Liver (tissue), 9 donors: ENCODE data around the gene CDX1. TPM values are rescaled to one million over a fixed set of nuclear protein-coding genes. Genes with fewer than 3 reads are reported as not detected.

Source experiments
- DNase-seq: peaks from one replicate; pipeline ENCODE4 v3.0.0-alpha.2; 2017; ENCODE audit warnings: low spot score
- H3K27ac ChIP-seq, 2 donors: one replicate each; pipeline ENCODE4 v1.7.0; 2013; ENCODE audit warnings: inconsistent platforms in 2 of 2, low read length in 2 of 2, control low read depth in 1 of 2, low read depth in 1 of 2, mild to moderate bottlenecking in 1 of 2
- H3K27me3 ChIP-seq, 4 donors: one replicate each; pipeline versions ENCODE4 v1.6.1 to v1.7.0; 2013; ENCODE audit warnings: low read length in 3 of 4, inconsistent platforms in 1 of 4, mild to moderate bottlenecking in 1 of 4, moderate library complexity in 1 of 4; ENCODE audit not compliant: control insufficient read depth in 4 of 4, insufficient read depth in 4 of 4
- H3K36me3 ChIP-seq, 4 donors: one replicate each; pipeline versions ENCODE4 v1.6.1 to v1.7.0; 2013; ENCODE audit warnings: low read length in 3 of 4, mild to moderate bottlenecking in 3 of 4, low read depth in 1 of 4, moderate library complexity in 1 of 4; ENCODE audit not compliant: control insufficient read depth in 4 of 4, insufficient read depth in 3 of 4
- H3K4me1 ChIP-seq, 4 donors: one replicate each; pipeline versions ENCODE4 v1.6.1 to v1.7.0; 2013; ENCODE audit warnings: low read length in 3 of 4, mild to moderate bottlenecking in 3 of 4, moderate library complexity in 1 of 4; ENCODE audit not compliant: control insufficient read depth in 4 of 4, insufficient read depth in 4 of 4
- H3K4me3 ChIP-seq, 3 donors: one replicate each; pipeline versions ENCODE4 v1.6.1 to v1.7.0; 2013; ENCODE audit warnings: low read length in 3 of 3, control low read depth in 1 of 3, low read depth in 1 of 3, mild to moderate bottlenecking in 1 of 3
- H3K9ac ChIP-seq, 2 donors: one replicate each; pipeline ENCODE4 v1.7.0; 2013; ENCODE audit warnings: low read length in 2 of 2, mild to moderate bottlenecking in 2 of 2, moderate library complexity in 2 of 2, control low read depth in 1 of 2, low read depth in 1 of 2
- H3K9me3 ChIP-seq, 4 donors: one replicate each; pipeline versions ENCODE4 v1.6.1 to v1.7.0; 2013; ENCODE audit warnings: low read length in 3 of 4; ENCODE audit not compliant: control insufficient read depth in 4 of 4
- CTCF ChIP-seq: fragments of 150-350 bp; IDR thresholded peaks from 2 replicates; pipeline ENCODE4 v1.5.1; 2017; ENCODE audit warnings: improper control_type of control experiment, low read depth, low read length; ENCODE audit not compliant: missing input control
- EGR1 ChIP-seq, 2 donors: IDR thresholded peaks; 2 replicates each; pipeline ENCODE4 v1.6.1; 2016 to 2018; ENCODE audit warnings: antibody characterized with exemption in 2 of 2, low read depth in 2 of 2
- FOXA1 ChIP-seq: IDR thresholded peaks from 2 replicates; pipeline ENCODE4 v1.6.1; 2016; ENCODE audit warnings: antibody characterized with exemption
- FOXA2 ChIP-seq: IDR thresholded peaks from 2 replicates; pipeline ENCODE4 v1.6.1; 2016; ENCODE audit warnings: antibody characterized with exemption
- HNF4A ChIP-seq, 2 donors: conservative IDR thresholded peaks; 2 replicates each; pipeline ENCODE4 v1.6.1; 2016; ENCODE audit warnings: antibody characterized with exemption in 2 of 2, mild to moderate bottlenecking in 2 of 2
- HNF4G ChIP-seq: IDR thresholded peaks from 2 replicates; pipeline ENCODE4 v1.6.1; 2016; ENCODE audit warnings: antibody characterized with exemption
- JUND ChIP-seq, 2 donors: IDR thresholded peaks; 2 replicates each; pipeline ENCODE4 v1.6.1; 2016; ENCODE audit warnings: antibody characterized with exemption in 2 of 2
- MAX ChIP-seq: IDR thresholded peaks from 2 replicates; pipeline ENCODE4 v1.6.1; 2016; ENCODE audit warnings: antibody characterized with exemption
- NR2F2 ChIP-seq: IDR thresholded peaks from 2 replicates; pipeline ENCODE4 v1.6.1; 2016; ENCODE audit warnings: antibody characterized with exemption
- REST ChIP-seq: IDR thresholded peaks from 2 replicates; pipeline ENCODE4 v1.6.1; 2016; ENCODE audit warnings: antibody characterized with exemption, mild to moderate bottlenecking
- SP1 ChIP-seq: IDR thresholded peaks from 2 replicates; pipeline ENCODE4 v1.6.1; 2018; ENCODE audit warnings: antibody characterized with exemption, mild to moderate bottlenecking
- TAF1 ChIP-seq: conservative IDR thresholded peaks from 2 replicates; pipeline ENCODE4 v1.6.1; 2016; ENCODE audit warnings: antibody characterized with exemption, mild to moderate bottlenecking
- YY1 ChIP-seq: IDR thresholded peaks from 2 replicates; pipeline ENCODE4 v1.6.1; 2016; ENCODE audit warnings: antibody characterized with exemption, mild to moderate bottlenecking
- ZBTB33 ChIP-seq: IDR thresholded peaks from 2 replicates; pipeline ENCODE4 v1.6.1; 2016; ENCODE audit warnings: antibody characterized with exemption
- WGBS: extraction: QIAGEN DNeasy Blood & Tissue Kit; methylation state at CpG from one replicate; pipeline ENCODE4 v1.1.7; 2013; 5-methylcytosine and 5-hydroxymethylcytosine counted together
- polyA plus RNA-seq, 2 donors: library from polyadenylated mRNA; stranded (reverse) in 1 of 2; unstranded in 1 of 2; fragments of 200-250 nt in 1 of 2; fragments of >200 nt in 1 of 2; fragmentation: Nextera tagmentation in 1 of 2; extraction: Ambion mirVana in 1 of 2; gene quantifications; one replicate each; pipeline versions ENCODE4 v1.2.1 to v1.2.3, GENCODE V29; 2013 to 2015
- total RNA-seq, 2 donors: library from RNA; depleted of rRNA; stranded (reverse); fragments of >200 nt; gene quantifications; one replicate each; pipeline ENCODE4 v1.2.3, GENCODE V29; 2014
- donor health status: healthy.
- donor health status: healthy.
- donor health status: healthy.
- donor health status: healthy.
- donor health status: healthy.

CDX1 gene
- total and polyA plus RNA-seq, 4 donors: not detected

GRCh38 chr5:150172145-150172544 lies 5.6 kb downstream of the CDX1 start (continued):
- TF ChIP-seq YY1: no peak
- TF ChIP-seq EGR1 (IDR thresholded peaks at IDR 0.05; ENCODE audit: low read depth in 2 of 2): no peak

GRCh38 chr5:150172556-150172955 lies 6.0 kb downstream of the CDX1 start:
- no peak overlapping the region for H3K27ac ChIP-seq
- H3K4me3 ChIP-seq: no peak overlapping the region
- H3K9ac ChIP-seq: no peak overlapping the region
- peaks cover 0 to 2% (median 0%) of the 10 kb centered on the region in 4 donors for H3K27me3 ChIP-seq
- DNase-seq: no peak
- H3K4me1 ChIP-seq: no peaks in the 10 kb centered on the region
- 92% methylated on average over 4 of the region's 4 CpGs for WGBS
- no peaks in the 10 kb centered on the region for H3K9me3 ChIP-seq
- TF ChIP-seq NR2F2 (no peak), HNF4G (no peak), FOXA2 (no peak), FOXA1 (no peak), SP1 (no peak), REST (no peak), TAF1 (no peak), CTCF (no peak), HNF4A (conservative IDR thresholded peaks at IDR 0.05) (no peak), EGR1 (IDR thresholded peaks at IDR 0.05; ENCODE audit: low read depth in 2 of 2) (no peak), MAX (no peak)
- no peaks in the 10 kb centered on the region for H3K36me3 ChIP-seq

- Histone ChIP-seq H3K27ac (no peak overlapping the region), H3K36me3 (no peaks in the 10 kb centered on the region), H3K9ac (no peak overlapping the region), H3K4me1 (no peaks in the 10 kb centered on the region), H3K27me3 (no peaks in the 10 kb centered on the region), H3K4me3 (no peak overlapping the region), H3K9me3 (no peaks in the 10 kb centered on the region)
- no peak for TF ChIP-seq NR2F2
- TF ChIP-seq FOXA2: no peak
- TF ChIP-seq ZBTB33: no peak
- no peak for TF ChIP-seq YY1
- TF ChIP-seq JUND (IDR thresholded peaks at IDR 0.05): no peak
- no peak for TF ChIP-seq MAX
- 87% methylated on average over 3 of the region's 3 CpGs for WGBS
- no peak for DNase-seq
Observed at GRCh38 chr5:150173161-150173560, 6.6 kb downstream of the CDX1 start.
